HG03175 (cell line): ENCODE measurements around the gene WTIP.
"Not testable (repeated sequence)": the region's sequence is repeated elsewhere in the genome, so short reads cannot be mapped to it uniquely, and the experiment has no call there.

Experiments used
- ATAC-seq: cut with Tn5 transposase; IDR thresholded peaks from one replicate; pipeline ENCODE4 v1.9.1; 2021; ENCODE audit warnings: mild to moderate bottlenecking, moderate library complexity; ENCODE audit not compliant: unreplicated experiment

Gene WTIP

GRCh38 chr19:34502582-34503411 is 21.2 kb downstream of the WTIP start:
- ATAC-seq, result no peak

- no peak for ATAC-seq
Observed at GRCh38 chr19:34503531-34504272, 22.1 kb downstream of the WTIP start.

GRCh38 chr19:34504273-34504808 is 22.8 kb downstream of the WTIP start:
- no peak for ATAC-seq

- no peak for ATAC-seq
Observed at GRCh38 chr19:34504809-34505291, 23.3 kb downstream of the WTIP start.

GRCh38 chr19:34505321-34506025 is 23.9 kb downstream of the WTIP start:
- no peak for ATAC-seq

- ATAC-seq, result no peak
Observed at GRCh38 chr19:34506026-34506370, 24.4 kb downstream of the WTIP start.

GRCh38 chr19:34507414-34508067 is 26.0 kb downstream of the WTIP start:
- no peak for ATAC-seq

- no peak for ATAC-seq
Observed at GRCh38 chr19:34508540-34508939, 27.0 kb downstream of the WTIP start.

- ATAC-seq, result not testable (repeated sequence)
Observed at GRCh38 chr19:34510904-34511303, 29.3 kb downstream of the WTIP start.

GRCh38 chr19:34512254-34512822 is 30.8 kb downstream of the WTIP start:
- ATAC-seq, result no peak

- ATAC-seq, result no peak
Observed at GRCh38 chr19:34513767-34514166, 32.2 kb downstream of the WTIP start.

GRCh38 chr19:34519602-34520001 is 38.0 kb downstream of the WTIP start:
- ATAC-seq, result no peak

- ATAC-seq, result no peak
Observed at GRCh38 chr19:34523408-34523807, 41.9 kb downstream of the WTIP start.

- ATAC-seq, result no peak
Observed at GRCh38 chr19:34525001-34525400, 43.4 kb downstream of the WTIP start.

GRCh38 chr19:34534206-34534605 is 52.6 kb downstream of the WTIP start:
- ATAC-seq, result no peak

- no peak for ATAC-seq
Observed at GRCh38 chr19:34539396-34539795, 57.8 kb downstream of the WTIP start.

- peak; percentile 90 for ATAC-seq
Observed at GRCh38 chr19:34540811-34541557, 59.4 kb downstream of the WTIP start.

GRCh38 chr19:34549833-34550232 is 68.3 kb downstream of the WTIP start:
- no peak for ATAC-seq

- ATAC-seq, result no peak
Observed at GRCh38 chr19:34555447-34555846, 73.9 kb downstream of the WTIP start.

- no peak for ATAC-seq
Observed at GRCh38 chr19:34556488-34556887, 74.9 kb downstream of the WTIP start.
